ENCODE data around the gene PHKG1.
"Not testable (repeated sequence)": the region's sequence is repeated elsewhere in the genome, so short reads cannot be mapped to it uniquely, and the experiment has no call there.

The PHKG1 gene

GRCh38 chr7:56092789-56093531 lies at the start of gene PHKG1:
Gene PHKG1 (minus strand): TSS chr7:56092952. CDS start chr7:56088941, 4,011 bp downstream.
- DNase-seq, result peak; percentile 65

GRCh38 chr7:56131062-56131461 lies 38.3 kb upstream of the PHKG1 start:
- not testable (repeated sequence) for DNase-seq

DNA sequence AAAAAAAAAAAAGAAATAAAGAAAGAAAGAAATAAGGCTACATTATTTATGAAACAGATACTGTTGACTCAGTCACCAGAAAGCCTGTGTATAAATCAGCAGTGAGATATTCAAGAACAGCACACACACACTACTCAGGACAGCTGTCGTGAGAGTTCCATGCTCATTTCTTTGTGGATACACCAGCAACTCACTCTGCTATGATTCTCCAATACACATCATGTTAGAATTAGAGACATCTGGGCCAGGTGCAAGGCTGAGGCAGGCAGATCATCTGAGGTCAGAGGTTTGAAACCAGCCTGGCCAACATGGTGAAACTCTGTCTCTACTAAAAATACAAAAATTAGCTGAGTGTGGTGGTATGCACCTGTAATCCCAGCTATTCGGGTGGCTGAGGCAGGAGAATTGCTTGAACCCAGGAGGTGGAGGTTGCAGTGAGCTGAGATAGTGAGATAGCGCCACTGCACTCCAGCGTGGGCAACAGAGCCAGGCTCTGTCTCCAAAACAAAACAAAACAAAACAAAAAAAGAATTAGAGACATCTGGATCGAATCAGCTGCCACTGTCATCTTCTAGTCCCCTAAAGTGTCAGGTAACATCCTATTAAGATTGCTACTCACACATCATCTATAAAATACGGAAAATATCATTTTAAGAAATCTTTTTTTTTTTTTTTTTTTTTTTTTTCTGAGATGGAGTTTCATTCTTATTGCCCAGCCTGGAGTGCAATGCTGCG lies 34.7 kb upstream of the PHKG1 start:
- DNase-seq, result no peak

DNA sequence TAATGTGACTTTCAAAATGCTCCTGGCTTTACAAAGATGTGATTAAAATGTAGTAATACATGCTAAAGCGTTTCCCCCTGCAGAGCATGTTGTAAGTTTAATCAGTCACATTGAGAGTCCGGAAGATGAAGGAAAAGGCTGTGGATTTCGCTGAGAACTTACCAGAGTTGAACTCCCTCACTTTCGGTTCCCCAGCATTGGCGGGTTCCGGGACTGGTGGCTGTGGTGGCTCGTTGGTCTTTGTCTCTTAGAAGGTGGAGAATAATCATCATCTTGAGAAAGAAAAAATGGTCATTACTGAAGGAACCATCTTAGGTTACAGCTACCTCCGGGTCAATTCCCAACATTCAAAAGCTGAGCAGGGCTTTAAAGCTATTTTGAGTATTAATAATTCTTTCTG lies 33.1 kb upstream of the PHKG1 start:
- DNase-seq, result no peak

- DNase-seq, result no peak
These were observed 32.2 kb upstream of the PHKG1 start for GRCh38 chr7:56124981-56125380.

DNA sequence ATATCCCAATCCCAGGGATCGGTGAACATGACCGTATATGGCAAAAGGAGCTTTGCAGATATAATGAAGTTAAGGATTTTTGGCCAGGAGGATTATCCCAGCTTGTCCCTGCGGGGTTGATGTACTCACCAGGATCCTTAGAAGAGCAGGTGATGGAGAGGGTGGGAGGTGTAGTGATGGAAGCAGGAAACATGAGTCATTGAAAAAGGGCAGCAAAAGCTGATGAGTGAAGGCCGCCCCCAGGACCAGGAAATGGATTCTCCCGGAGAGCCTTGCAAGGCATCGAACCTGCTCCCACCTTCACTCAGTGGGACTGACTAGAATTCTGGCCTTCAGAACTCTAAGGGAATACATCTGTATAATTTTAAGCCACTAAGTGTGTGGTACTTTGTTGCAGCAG lies 28.7 kb upstream of the PHKG1 start:
- no peak for DNase-seq

DNA sequence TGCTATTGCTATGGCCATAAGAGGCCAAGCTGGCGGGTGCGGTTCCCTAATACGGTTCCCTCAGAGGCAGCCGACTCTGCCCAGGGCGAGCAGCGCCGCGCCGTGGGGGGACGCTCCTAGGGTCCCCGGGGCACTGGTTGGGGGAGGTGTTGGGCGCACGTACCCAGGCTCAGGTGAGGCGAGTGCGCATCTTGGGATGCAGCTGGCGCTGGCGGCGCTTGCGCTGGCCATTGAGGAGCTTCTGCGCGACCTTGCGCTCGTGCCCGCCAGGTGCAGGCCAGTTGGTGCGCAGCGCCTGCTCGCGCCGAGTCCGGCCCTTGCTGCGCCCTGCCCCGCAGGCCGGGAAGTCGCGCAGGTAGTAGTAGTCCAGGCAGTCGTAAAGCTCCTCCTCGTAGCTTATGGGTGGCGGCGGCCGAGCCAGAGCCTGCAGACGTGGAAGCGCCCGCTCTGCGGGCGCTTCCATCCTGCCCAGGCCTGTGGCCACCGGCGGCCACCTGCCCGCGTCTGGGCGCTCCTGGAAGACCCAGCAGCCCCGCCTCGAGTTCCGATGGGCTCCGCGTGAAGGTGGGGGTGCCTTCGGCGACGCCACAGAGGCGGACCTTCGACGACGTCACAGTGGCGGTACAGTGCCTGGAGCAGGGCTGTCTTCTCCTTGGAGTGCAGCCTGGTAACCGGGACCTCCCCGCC lies 23.2 kb upstream of the PHKG1 start, which contains the start of gene NUPR2:
TSS of gene NUPR2 (minus strand) at position 566 of the 687 bp plus-strand sequence. CDS start at position 463, 103 bp downstream.
- DNase-seq, result no peak

DNA sequence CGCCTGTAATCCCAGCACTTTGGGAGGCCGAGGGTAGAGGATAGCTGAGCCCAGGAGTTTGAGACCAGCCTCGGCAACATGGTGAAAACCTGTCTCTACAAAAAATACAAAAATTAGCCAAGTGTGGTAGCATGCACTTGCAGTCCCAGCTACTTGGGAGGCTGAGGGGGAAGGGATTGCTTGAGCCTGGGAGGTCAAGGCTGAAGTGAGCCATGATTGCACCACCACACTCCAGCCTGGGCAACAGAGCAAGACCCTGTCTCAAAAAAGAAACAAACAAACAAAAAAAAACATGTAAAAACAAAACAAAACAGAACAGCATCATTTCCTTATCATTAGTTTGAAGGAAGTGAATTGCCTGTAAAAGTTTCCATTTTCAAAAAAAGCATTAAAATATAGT lies 19.5 kb upstream of the PHKG1 start:
- not testable (repeated sequence) for DNase-seq

- DNase-seq, result no peak
These were observed 17.9 kb upstream of the PHKG1 start for GRCh38 chr7:56110611-56111010.

- DNase-seq, result no peak
These were observed 15.2 kb upstream of the PHKG1 start for GRCh38 chr7:56107954-56108258.

DNA sequence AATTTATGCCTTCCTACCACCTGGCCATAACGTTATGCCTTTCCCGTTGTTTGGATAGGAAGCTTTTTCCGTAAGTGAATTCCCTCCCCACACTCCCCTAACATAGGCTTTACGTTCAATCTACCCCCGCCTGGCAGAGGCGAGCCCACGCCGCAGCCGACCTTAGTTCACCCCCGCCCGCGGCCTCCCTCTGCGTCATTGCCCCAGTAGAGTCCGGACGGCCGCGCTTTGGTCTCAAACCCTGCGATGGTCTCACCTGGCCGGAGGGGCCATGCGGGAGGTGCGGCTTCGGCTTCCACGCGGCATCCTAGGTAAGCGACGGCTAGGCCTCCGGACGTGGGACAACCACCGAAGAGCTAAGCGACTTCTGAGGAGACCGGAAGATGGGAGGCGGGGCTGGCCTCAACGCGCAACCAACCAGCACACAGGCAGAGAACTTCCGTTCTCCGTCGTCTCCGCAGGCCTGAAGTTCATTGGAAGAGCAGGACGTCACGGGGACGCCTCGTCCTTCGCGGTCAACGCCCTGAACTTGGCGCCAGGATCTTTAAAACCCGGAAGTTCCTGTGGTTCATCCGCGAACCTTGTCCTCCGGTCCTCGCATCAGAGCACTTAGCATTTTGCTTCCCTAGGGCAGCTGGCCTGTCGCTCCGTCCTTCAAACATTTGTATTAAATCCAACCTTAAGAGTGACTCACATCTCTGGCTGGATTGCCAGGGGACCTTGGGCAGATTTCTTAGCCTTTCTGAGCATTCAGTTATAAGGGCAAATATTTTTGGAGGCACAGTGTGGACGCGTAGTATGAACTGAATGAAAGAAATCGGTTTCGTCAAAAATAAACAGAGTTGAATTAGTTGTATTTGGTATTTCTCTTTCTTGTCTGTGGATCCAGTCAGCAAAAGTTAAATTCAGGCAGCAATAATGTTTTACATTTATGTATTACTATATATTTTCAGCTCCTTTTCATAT lies 13.6 kb upstream of the PHKG1 start, which contains the start of gene CHCHD2:
TSS of gene CHCHD2 (minus strand) at position 369 of the 966 bp plus-strand sequence. CDS start at position 306, 63 bp downstream.
- DNase-seq, result peak; percentile 99

GRCh38 chr7:56105508-56105907 lies 12.8 kb upstream of the PHKG1 start:
- DNase-seq, result peak; percentile 76

- not testable (repeated sequence) for DNase-seq
These were observed 11.4 kb upstream of the PHKG1 start for GRCh38 chr7:56104138-56104537.

GRCh38 chr7:56099653-56100052 lies 6.9 kb upstream of the PHKG1 start:
- DNase-seq, result no peak

DNA sequence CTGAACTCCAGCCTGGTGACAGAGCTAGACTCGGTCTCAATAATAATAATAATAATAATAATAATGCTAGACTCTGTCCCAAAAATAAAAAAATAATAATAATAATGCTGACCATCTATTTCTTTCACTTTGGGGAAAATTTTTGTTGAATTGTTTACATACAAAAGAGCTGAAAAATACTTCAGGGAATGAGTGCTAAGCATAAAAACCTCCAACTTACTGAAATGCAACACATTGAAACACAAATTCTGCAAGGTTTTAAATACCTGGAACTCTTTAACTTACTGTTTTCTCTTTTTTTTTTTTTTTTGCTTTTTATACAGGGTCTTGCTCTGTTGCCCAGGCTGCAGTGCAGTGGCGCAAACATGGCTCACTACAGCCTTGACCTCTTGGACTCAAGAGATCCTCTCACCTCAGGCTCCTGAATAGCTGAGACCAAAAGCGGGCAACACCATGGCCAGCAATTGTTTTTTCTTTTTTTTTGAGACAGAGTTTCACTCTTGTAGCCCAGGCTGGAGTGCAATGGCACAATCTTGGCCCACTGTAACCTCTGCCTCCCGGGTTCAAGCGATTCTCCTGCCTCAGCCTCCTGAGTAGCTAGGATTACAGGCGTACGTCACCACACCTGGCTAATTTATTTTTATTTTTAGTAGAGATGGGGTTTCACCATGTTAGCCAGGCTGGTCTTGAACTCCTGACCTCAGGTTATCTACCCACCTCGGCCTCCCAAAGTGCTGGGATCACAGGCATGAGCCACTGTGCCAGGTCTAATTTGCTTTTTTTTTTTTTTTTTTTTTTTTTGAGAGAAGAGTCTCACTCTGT lies 5.6 kb upstream of the PHKG1 start:
- not testable (repeated sequence) for DNase-seq

DNA sequence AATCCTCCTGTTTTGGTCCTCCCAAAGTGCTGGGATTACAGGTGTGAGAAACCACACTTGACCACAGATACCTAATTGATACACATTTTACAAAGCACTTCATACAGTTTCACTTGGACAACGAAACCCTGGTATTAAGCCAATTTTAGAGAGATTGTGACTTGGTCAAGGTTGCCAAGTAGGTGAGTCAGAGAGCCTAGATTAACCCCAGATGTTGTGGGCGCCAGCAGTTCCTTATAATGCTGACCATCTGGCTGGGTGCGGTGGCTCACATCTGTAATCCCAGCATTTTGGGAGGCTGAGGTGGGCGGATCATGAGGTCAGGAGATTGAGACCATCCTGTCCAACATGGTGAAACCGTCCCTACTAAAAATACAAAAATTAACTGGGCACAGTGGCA lies 4.9 kb upstream of the PHKG1 start:
- peak; percentile 81 for DNase-seq

GRCh38 chr7:56092388-56092787 lies 364 bp downstream of the PHKG1 start:
- not testable (repeated sequence) for DNase-seq

DNA sequence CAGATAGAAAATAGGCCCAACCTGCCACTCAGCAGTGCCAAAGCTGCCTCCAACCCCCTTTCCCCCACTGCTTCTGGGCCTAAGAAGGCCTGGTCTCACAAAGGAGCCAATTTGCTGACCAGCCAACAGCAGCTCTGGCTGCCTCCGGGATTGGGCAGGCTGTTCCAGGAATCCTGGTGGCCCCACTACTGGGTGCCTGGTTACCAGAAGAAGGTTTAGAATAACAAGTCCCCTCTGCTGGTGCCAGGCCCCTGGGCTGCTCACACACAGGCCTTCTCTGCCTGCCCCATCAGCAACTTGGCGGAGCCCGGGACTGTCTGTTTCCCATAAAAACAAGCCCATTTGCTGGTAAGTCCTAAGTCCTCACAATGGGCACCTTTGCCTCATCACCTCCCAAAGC lies 1.2 kb downstream of the PHKG1 start:
- no peak for DNase-seq

GRCh38 chr7:56087445-56087844 lies 5.3 kb downstream of the PHKG1 start:
- DNase-seq, result no peak

DNA sequence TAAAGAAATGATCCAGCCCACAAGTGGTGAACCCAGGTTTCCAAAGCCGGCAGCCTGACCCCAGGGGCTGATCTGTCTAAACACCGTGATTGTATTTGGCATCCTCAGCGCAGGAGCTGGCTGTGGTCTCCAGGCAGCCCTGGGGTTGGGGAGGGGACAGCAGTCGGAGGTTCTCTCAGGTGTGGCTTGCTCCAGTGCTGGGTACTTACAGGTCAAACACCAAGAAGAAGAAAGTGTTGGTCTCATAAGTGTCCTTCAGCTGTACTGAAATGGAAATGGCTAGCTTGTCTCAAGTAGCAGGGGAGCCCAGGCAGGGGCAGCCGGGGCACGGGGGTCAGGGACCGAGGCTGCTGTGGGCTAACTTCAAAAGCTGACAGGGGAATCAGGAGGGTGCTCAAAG lies 6.0 kb downstream of the PHKG1 start:
- no peak for DNase-seq

- no peak for DNase-seq
These were observed 9.5 kb downstream of the PHKG1 start for GRCh38 chr7:56083150-56083785.
